GM19239 (cell line): Measurements from ENCODE around the gene CSH2.
"Not testable (repeated sequence)": the region's sequence is repeated elsewhere in the genome, so short reads cannot be mapped to it uniquely, and the experiment has no call there.

Source experiments
- DNase-seq: peaks from one replicate; pipeline ENCODE4 v3.0.0; 2011; ENCODE audit warnings: low spot score; ENCODE audit not compliant: insufficient read length
- FAIRE-seq: peaks from 2 replicates; lab custom pipeline; 2011; peaks lifted over from hg19 to GRCh38; lab: Jason Lieb, UNC

The CSH2 gene

GRCh38 chr17:63869491-63870291 lies 3.8 kb downstream of the CSH2 start:
- not testable (repeated sequence) for DNase-seq, FAIRE-seq

- FAIRE-seq, DNase-seq: not testable (repeated sequence)
Observed at GRCh38 chr17:63866625-63867024, 6.9 kb downstream of the CSH2 start.

GRCh38 chr17:63859257-63859656 lies 14.2 kb downstream of the CSH2 start:
- no peak for DNase-seq
- FAIRE-seq: no peak

GRCh38 chr17:63856425-63856824 lies 17.1 kb downstream of the CSH2 start:
- DNase-seq, FAIRE-seq: not testable (repeated sequence)

- no peak for DNase-seq
- FAIRE-seq: no peak
Observed at GRCh38 chr17:63855185-63855584, 18.3 kb downstream of the CSH2 start.

GRCh38 chr17:63854709-63855108 lies 18.8 kb downstream of the CSH2 start:
- FAIRE-seq (no peak), DNase-seq (no peak)

GRCh38 chr17:63853260-63853659 lies 20.2 kb downstream of the CSH2 start:
- FAIRE-seq (no peak), DNase-seq (no peak)

- DNase-seq (no peak), FAIRE-seq (no peak)
Observed at GRCh38 chr17:63850401-63850800, 23.1 kb downstream of the CSH2 start.

GRCh38 chr17:63848834-63849689 lies 24.4 kb downstream of the CSH2 start:
- DNase-seq (peak; percentile 95), FAIRE-seq (peak; percentile 84)

GRCh38 chr17:63847525-63848249 lies 25.8 kb downstream of the CSH2 start:
- FAIRE-seq: no peak
- no peak for DNase-seq

- DNase-seq (no peak), FAIRE-seq (no peak)
Observed at GRCh38 chr17:63845509-63845908, 28.0 kb downstream of the CSH2 start.

GRCh38 chr17:63843910-63844677 lies 29.4 kb downstream of the CSH2 start:
- no peak for FAIRE-seq
- no peak for DNase-seq

- DNase-seq: peak; percentile 65
- peak; percentile 54 for FAIRE-seq
Observed at GRCh38 chr17:63843387-63843888, 30.0 kb downstream of the CSH2 start.

GRCh38 chr17:63842540-63843386 lies 30.7 kb downstream of the CSH2 start, which contains the start of gene SMARCD2:
TSS of gene SMARCD2 (minus strand) at chr17:63842685. CDS start at chr17:63842674, 11 bp downstream.
- DNase-seq (peak; percentile 90), FAIRE-seq (peak; percentile 88)

- no peak for FAIRE-seq
- DNase-seq: no peak
Observed at GRCh38 chr17:63842173-63842539, 31.3 kb downstream of the CSH2 start.

GRCh38 chr17:63841350-63842172 lies 31.9 kb downstream of the CSH2 start:
- FAIRE-seq (peak; percentile 51), DNase-seq (no peak)

GRCh38 chr17:63840591-63841349 lies 32.7 kb downstream of the CSH2 start:
- FAIRE-seq: no peak
- no peak for DNase-seq
